Measurements from ENCODE around the gene AGBL1.

The AGBL1 gene

GRCh38 chr15:86813892-86814291 lies 734.2 kb downstream of the AGBL1 start:
- no peak for DNase-seq (ENCODE audit: low spot score)

- no peak for DNase-seq (ENCODE audit: low spot score)
Observed at GRCh38 chr15:86829245-86829644, 749.6 kb downstream of the AGBL1 start.

GRCh38 chr15:86830304-86830703 lies 750.6 kb downstream of the AGBL1 start:
- no peak for DNase-seq (ENCODE audit: low spot score)

- DNase-seq (ENCODE audit: low spot score) = no peak
Observed at GRCh38 chr15:86833595-86833994, 753.9 kb downstream of the AGBL1 start.

- no peak for DNase-seq (ENCODE audit: low spot score)
Observed at GRCh38 chr15:86834115-86834863, 754.6 kb downstream of the AGBL1 start.

GRCh38 chr15:86837294-86838061 lies 757.8 kb downstream of the AGBL1 start:
- DNase-seq (ENCODE audit: low spot score) = no peak

GRCh38 chr15:86839502-86839901 lies 759.8 kb downstream of the AGBL1 start:
- no peak for DNase-seq (ENCODE audit: low spot score)

- no peak for DNase-seq (ENCODE audit: low spot score)
Observed at GRCh38 chr15:86840996-86841395, 761.3 kb downstream of the AGBL1 start.

- no peak for DNase-seq (ENCODE audit: low spot score)
Observed at GRCh38 chr15:86842199-86842598, 762.5 kb downstream of the AGBL1 start.

GRCh38 chr15:86846036-86846435 lies 766.4 kb downstream of the AGBL1 start:
- no peak for DNase-seq (ENCODE audit: low spot score)

- no peak for DNase-seq (ENCODE audit: low spot score)
Observed at GRCh38 chr15:86849136-86849535, 769.5 kb downstream of the AGBL1 start.

GRCh38 chr15:86849558-86850285 lies 770.1 kb downstream of the AGBL1 start:
- DNase-seq (ENCODE audit: low spot score) = no peak

GRCh38 chr15:86850939-86851338 lies 771.3 kb downstream of the AGBL1 start:
- no peak for DNase-seq (ENCODE audit: low spot score)

GRCh38 chr15:86852741-86853140 lies 773.1 kb downstream of the AGBL1 start:
- no peak for DNase-seq (ENCODE audit: low spot score)

GRCh38 chr15:86854176-86854575 lies 774.5 kb downstream of the AGBL1 start:
- no peak for DNase-seq (ENCODE audit: low spot score)

GRCh38 chr15:86855307-86856291 lies 775.9 kb downstream of the AGBL1 start:
- DNase-seq (ENCODE audit: low spot score) = no peak

- no peak for DNase-seq (ENCODE audit: low spot score)
Observed at GRCh38 chr15:86857701-86858100, 778.0 kb downstream of the AGBL1 start.

- no peak for DNase-seq (ENCODE audit: low spot score)
Observed at GRCh38 chr15:86863226-86863915, 783.7 kb downstream of the AGBL1 start.

GRCh38 chr15:86865920-86866319 lies 786.2 kb downstream of the AGBL1 start:
- DNase-seq (ENCODE audit: low spot score) = no peak

- DNase-seq (ENCODE audit: low spot score) = no peak
Observed at GRCh38 chr15:86870846-86871245, 791.2 kb downstream of the AGBL1 start.

GRCh38 chr15:86871964-86872363 lies 792.3 kb downstream of the AGBL1 start:
- DNase-seq (ENCODE audit: low spot score) = no peak

All from LoVo (cell line).